A549 (cell line): Measurements from ENCODE around the gene ATP6V1G2.

Source experiments
- EP300 ChIP-seq, 2 experiments: fragments of >200 bp; sonication (Bioruptor Twin); formaldehyde crosslinking; IDR thresholded peaks; 2 replicates in 1 of 2; 3 replicates in 1 of 2; pipeline ENCODE4 v1.6.1; 2016 to 2017
- HOXB5 ChIP-seq: fragments of 250-450 bp; sonication (Bioruptor Pico); IDR thresholded peaks from 2 replicates; pipeline ENCODE4 v1.5.0; 2020; ENCODE audit warnings: mild to moderate bottlenecking, moderate library complexity
- JUNB ChIP-seq: fragments of >200 bp; sonication (Bioruptor Twin); formaldehyde crosslinking; IDR thresholded peaks from 2 replicates; pipeline ENCODE4 v1.6.1; 2016
- MAFK ChIP-seq: fragments of 450-650 bp; IDR thresholded peaks from 2 replicates; pipeline ENCODE4 v1.6.1; 2014; ENCODE audit not compliant: partially characterized antibody
- MAX ChIP-seq: IDR thresholded peaks from 2 replicates; pipeline ENCODE4 v1.6.1; 2012
- POLR2A ChIP-seq: IDR thresholded peaks from 2 replicates; pipeline ENCODE4 v1.6.1; 2012; ENCODE audit warnings: mild to moderate bottlenecking, low read length
- POLR2AphosphoS2 ChIP-seq: conservative IDR thresholded peaks from 2 replicates; pipeline ENCODE4 v1.6.1; 2012; ENCODE audit warnings: low read length, improper control_type of control experiment, inconsistent platforms
- RAD21 ChIP-seq, 2 experiments: fragments of >200 bp in 1 of 2; sonication (Bioruptor Twin) in 1 of 2; formaldehyde crosslinking in 1 of 2; IDR thresholded peaks in 1 of 2; conservative IDR thresholded peaks in 1 of 2; 2 replicates in 1 of 2; 3 replicates in 1 of 2; pipeline ENCODE4 v1.6.1; 2012 to 2018; ENCODE audit warnings: inconsistent platforms in 1 of 2
- REST ChIP-seq: fragments of 200-600 bp; sonication (generic); IDR thresholded peaks from 2 replicates; pipeline ENCODE4 v1.6.1; 2016; ENCODE audit warnings: antibody characterized with exemption, mild to moderate bottlenecking, moderate library complexity
- RFX5 ChIP-seq: fragments of 450-650 bp; IDR thresholded peaks from 2 replicates; pipeline ENCODE4 v1.7.1; 2014; ENCODE audit warnings: antibody characterized with exemption, mild to moderate bottlenecking, moderate library complexity
- ZFP36 ChIP-seq: fragments of 450-650 bp; IDR thresholded peaks from 2 replicates; pipeline ENCODE4 v1.6.1; 2014; ENCODE audit warnings: borderline replicate concordance; ENCODE audit not compliant: partially characterized antibody
- TF ChIP-seq, protein P1 (sequence below): fragments of >200 bp; sonication (Bioruptor Twin); formaldehyde crosslinking; IDR thresholded peaks from 3 replicates; pipeline ENCODE4 v1.5.1; 2016
- TF ChIP-seq, protein P2 (sequence below): fragments of >200 bp; sonication (Bioruptor Twin); formaldehyde crosslinking; IDR thresholded peaks from 3 replicates; pipeline ENCODE4 v1.6.1; 2016

- TF ChIP-seq, protein P1, sequence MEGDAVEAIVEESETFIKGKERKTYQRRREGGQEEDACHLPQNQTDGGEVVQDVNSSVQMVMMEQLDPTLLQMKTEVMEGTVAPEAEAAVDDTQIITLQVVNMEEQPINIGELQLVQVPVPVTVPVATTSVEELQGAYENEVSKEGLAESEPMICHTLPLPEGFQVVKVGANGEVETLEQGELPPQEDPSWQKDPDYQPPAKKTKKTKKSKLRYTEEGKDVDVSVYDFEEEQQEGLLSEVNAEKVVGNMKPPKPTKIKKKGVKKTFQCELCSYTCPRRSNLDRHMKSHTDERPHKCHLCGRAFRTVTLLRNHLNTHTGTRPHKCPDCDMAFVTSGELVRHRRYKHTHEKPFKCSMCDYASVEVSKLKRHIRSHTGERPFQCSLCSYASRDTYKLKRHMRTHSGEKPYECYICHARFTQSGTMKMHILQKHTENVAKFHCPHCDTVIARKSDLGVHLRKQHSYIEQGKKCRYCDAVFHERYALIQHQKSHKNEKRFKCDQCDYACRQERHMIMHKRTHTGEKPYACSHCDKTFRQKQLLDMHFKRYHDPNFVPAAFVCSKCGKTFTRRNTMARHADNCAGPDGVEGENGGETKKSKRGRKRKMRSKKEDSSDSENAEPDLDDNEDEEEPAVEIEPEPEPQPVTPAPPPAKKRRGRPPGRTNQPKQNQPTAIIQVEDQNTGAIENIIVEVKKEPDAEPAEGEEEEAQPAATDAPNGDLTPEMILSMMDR = no peak
- TF ChIP-seq REST (no peak), EP300 (IDR thresholded peaks at IDR 0.05) (no peak), JUNB (no peak), RFX5 (no peak), POLR2A (no peak), ZFP36 (no peak), POLR2AphosphoS2 (no peak), HOXB5 (CRISPR knock-in tag) (no peak), RAD21 (conservative IDR thresholded peaks at IDR 0.05 in 1 of 2, IDR thresholded peaks at IDR 0.05 in 1 of 2) (no peak), MAFK (no peak), MAX (no peak)
- TF ChIP-seq, protein P2, sequence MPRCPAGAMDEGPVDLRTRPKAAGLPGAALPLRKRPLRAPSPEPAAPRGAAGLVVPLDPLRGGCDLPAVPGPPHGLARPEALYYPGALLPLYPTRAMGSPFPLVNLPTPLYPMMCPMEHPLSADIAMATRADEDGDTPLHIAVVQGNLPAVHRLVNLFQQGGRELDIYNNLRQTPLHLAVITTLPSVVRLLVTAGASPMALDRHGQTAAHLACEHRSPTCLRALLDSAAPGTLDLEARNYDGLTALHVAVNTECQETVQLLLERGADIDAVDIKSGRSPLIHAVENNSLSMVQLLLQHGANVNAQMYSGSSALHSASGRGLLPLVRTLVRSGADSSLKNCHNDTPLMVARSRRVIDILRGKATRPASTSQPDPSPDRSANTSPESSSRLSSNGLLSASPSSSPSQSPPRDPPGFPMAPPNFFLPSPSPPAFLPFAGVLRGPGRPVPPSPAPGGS = no peak
Observed at GRCh38 chr6:31575952-31576685, 29.7 kb upstream of the ATP6V1G2 start.
